ENCODE results near the gene TTC33. TPM values are rescaled to one million over a fixed set of nuclear protein-coding genes. Genes with fewer than 3 reads are reported as not detected.
"Not testable (repeated sequence)": the region's sequence is repeated elsewhere in the genome, so short reads cannot be mapped to it uniquely, and the experiment has no call there.

The TTC33 gene
- polyA plus RNA-seq (ENCODE audit: insufficient read length in 4 of 4) = 10 to 100 TPM; 22.0 to 38.8 (median 34.5) TPM

- DNase-seq (ENCODE audit: low read depth in 4 of 4, low spot score in 3 of 4) = peak; percentile 78 to 93 (median 90)
These were observed at the start of gene TTC33 for GRCh38 chr5:40755407-40756365. Gene TTC33 (minus strand): TSS chr5:40755961. CDS start chr5:40747018, 8,943 bp downstream.

- no peak for DNase-seq (ENCODE audit: low read depth in 4 of 4, low spot score in 3 of 4)
These were observed 46.2 kb upstream of the TTC33 start for GRCh38 chr5:40801771-40802562.

GRCh38 chr5:40799258-40799657 lies 43.5 kb upstream of the TTC33 start:
- no peak for DNase-seq (ENCODE audit: low read depth in 4 of 4, low spot score in 3 of 4)

GRCh38 chr5:40798801-40799210 lies 43.0 kb upstream of the TTC33 start:
- DNase-seq (ENCODE audit: low read depth in 4 of 4, low spot score in 3 of 4) = peak in 1 of 4 donors; percentile 44

- peak; percentile 71 to 76 (median 73) for DNase-seq (ENCODE audit: low read depth in 4 of 4, low spot score in 3 of 4)
These were observed 42.4 kb upstream of the TTC33 start, which contains the start of gene PRKAA1 for GRCh38 chr5:40798012-40798800. Gene PRKAA1 (minus strand): TSS chr5:40798374. CDS start chr5:40798189, 185 bp downstream.

- DNase-seq (ENCODE audit: low read depth in 4 of 4, low spot score in 3 of 4) = peak; percentile 44 to 57 (median 44)
These were observed 41.7 kb upstream of the TTC33 start for GRCh38 chr5:40797273-40798011.

- DNase-seq (ENCODE audit: low read depth in 4 of 4, low spot score in 3 of 4) = no peak
These were observed 40.7 kb upstream of the TTC33 start for GRCh38 chr5:40796487-40796889.

GRCh38 chr5:40794877-40795276 lies 39.1 kb upstream of the TTC33 start:
- not testable (repeated sequence) for DNase-seq (ENCODE audit: low read depth in 4 of 4, low spot score in 3 of 4)

GRCh38 chr5:40794340-40794739 lies 38.6 kb upstream of the TTC33 start:
- not testable (repeated sequence) for DNase-seq (ENCODE audit: low read depth in 4 of 4, low spot score in 3 of 4)

- DNase-seq (ENCODE audit: low read depth in 4 of 4, low spot score in 3 of 4) = not testable (repeated sequence)
These were observed 36.9 kb upstream of the TTC33 start for GRCh38 chr5:40792691-40793090.

GRCh38 chr5:40791715-40792139 lies 36.0 kb upstream of the TTC33 start:
- no peak for DNase-seq (ENCODE audit: low read depth in 4 of 4, low spot score in 3 of 4)

GRCh38 chr5:40790947-40791593 lies 35.3 kb upstream of the TTC33 start:
- DNase-seq (ENCODE audit: low read depth in 4 of 4, low spot score in 3 of 4) = no peak

GRCh38 chr5:40788941-40789340 lies 33.2 kb upstream of the TTC33 start:
- not testable (repeated sequence) for DNase-seq (ENCODE audit: low read depth in 4 of 4, low spot score in 3 of 4)

- no peak for DNase-seq (ENCODE audit: low read depth in 4 of 4, low spot score in 3 of 4)
These were observed 32.2 kb upstream of the TTC33 start for GRCh38 chr5:40787986-40788385.

- DNase-seq (ENCODE audit: low read depth in 4 of 4, low spot score in 3 of 4) = not testable (repeated sequence)
These were observed 30.9 kb upstream of the TTC33 start for GRCh38 chr5:40786664-40787063.

GRCh38 chr5:40784916-40785315 lies 29.2 kb upstream of the TTC33 start:
- DNase-seq (ENCODE audit: low read depth in 4 of 4, low spot score in 3 of 4) = no peak

GRCh38 chr5:40784027-40784653 lies 28.4 kb upstream of the TTC33 start:
- no peak for DNase-seq (ENCODE audit: low read depth in 4 of 4, low spot score in 3 of 4)

- no peak for DNase-seq (ENCODE audit: low read depth in 4 of 4, low spot score in 3 of 4)
These were observed 26.2 kb upstream of the TTC33 start for GRCh38 chr5:40781843-40782409.
